Activated CD4-positive, alpha-beta T cell treated with anti-CD3 and anti-CD28 coated beads for 24 hours (primary cell): Measurements from ENCODE around the gene EMX1.

Experiments
- DNase-seq, 2 donors: peaks; one replicate each; pipeline ENCODE4 v3.0.0-alpha.2; 2020; ENCODE audit warnings: low read depth in 2 of 2

Gene EMX1

DNA sequence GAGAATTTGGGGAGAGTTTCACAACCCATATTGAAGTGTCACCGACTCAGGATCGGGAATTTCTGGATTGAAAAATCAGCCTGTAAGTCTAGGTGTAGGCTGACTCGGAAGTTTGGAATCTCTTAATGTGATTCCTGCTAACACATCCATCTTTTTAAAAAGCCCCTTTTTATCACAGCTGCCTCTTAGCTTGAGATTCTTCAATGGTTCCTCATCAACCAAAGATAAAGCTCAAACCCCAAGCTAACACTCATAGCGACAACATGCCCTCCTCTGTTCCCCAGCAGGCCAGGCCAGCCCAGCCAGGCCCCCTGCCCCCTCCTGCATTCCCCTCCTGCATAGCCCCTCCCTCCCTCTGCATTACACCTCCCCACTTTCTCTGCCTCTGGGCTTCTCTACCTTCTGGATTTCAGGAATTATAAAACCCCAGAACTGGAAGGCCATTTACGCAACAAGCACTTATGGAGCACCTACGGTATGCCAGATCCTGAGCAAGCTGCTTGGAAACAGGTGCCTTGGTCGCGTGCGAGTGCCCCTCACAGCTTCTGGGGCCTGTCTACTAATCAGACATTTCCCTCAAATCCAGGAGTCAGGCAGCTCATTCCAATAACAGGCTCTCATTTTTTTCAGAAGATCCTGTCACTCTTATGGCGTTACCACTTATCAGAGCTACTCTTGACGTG, 63.4 kb downstream of the EMX1 start:
- DNase-seq, result no peak

DNA sequence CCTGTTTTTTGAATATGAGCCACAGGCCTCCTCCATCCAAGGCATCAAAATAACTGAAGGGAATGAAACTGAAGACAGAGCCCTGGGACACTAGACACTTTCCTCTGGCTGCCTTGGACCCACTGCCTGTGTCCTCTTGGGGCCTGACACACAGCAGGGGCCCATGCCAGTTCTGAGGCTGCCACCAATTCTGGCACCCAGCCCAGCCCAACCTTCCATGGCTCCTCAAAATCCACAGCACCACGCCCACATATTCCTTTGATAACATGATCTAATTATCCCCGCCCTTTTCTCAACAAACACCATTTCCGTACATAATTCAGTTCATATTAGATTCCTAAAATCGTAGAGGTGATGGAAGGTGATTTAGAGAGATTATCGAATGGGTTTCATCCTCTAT, 64.2 kb downstream of the EMX1 start:
- DNase-seq, result no peak

DNA sequence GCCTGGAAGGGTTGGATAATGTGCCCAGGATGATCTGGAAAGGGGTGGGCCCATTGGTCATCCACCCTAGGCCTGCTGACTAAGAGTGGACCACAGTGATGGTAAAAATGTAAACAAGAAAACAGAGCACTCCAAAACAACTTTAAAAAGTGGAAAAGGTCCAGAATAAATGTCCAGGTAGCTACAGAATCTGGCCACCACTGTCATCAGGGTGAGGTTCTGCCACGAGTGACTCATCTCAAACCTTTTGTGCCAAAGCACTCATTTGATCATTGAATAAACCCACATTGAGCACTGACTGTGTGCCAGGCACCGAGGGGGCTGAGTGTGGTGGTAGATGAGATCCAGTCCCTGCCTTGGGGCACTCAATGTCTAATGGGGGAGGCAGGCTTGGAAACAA, 64.9 kb downstream of the EMX1 start:
- no peak for DNase-seq

DNA sequence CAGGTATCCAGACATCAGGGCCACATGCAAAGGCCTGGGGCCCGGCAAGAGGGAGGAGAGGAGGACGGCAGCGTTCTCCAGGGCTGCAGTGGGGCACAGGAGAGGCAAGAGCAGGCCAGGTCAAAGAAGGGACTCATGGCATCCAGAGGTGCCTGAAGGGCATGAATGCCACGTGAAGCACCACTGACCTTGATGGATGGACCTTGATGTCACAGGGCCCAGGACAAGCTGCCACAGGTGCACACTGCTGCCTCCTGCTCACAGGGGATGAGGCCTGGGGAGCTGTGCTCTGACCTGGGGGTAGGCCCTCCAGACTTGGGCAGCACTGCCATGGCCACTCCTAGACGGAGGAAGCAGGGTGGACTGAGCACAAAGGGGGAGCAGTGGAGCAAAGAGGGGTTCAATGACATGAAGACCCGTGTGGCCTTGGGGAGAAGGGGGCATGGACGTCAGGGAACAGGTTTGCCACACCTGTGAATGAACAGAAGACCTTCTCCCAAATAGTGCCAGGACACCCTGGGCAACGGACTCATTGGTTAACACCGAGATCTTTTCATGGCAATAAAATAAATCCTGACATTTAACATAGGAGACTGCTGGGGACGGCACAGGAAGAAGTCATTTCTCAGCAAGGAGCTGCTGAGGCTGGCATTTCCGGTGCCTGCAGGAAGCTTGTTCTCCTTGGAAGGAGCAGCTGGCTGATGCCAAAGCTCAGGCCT, 65.6 kb downstream of the EMX1 start:
- no peak for DNase-seq

DNA sequence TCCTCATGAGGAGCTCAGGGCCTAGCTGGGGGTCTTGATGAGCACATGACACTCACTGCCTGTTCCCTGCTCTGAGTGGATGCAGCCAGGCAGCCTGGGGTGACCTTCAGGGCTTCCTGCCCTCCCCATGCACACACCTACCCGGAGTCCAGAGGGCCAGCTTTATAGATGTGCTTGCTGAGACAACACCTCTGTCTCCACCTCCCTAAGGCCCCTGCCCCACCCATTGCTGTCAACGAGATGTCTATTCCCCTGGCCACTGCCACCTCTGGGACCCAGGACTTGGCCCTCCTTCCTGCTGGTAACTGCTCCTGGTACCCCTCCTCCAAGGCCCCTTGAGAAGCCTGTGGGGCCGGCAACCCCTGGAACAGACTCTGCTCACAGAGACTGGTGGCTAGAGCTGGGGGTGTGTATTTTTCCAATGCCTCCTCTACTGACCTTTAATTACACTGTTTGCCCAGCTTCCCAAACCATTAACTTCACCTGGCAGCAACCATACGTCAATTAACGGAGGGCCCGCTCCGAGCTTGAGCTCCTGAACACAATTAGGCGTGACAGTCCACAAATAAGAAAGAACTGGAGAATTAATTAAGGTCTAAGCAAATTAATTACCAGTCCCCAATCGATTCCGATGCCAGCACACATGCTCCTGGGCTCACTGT, 66.3 kb downstream of the EMX1 start:
- DNase-seq, result no peak

DNA sequence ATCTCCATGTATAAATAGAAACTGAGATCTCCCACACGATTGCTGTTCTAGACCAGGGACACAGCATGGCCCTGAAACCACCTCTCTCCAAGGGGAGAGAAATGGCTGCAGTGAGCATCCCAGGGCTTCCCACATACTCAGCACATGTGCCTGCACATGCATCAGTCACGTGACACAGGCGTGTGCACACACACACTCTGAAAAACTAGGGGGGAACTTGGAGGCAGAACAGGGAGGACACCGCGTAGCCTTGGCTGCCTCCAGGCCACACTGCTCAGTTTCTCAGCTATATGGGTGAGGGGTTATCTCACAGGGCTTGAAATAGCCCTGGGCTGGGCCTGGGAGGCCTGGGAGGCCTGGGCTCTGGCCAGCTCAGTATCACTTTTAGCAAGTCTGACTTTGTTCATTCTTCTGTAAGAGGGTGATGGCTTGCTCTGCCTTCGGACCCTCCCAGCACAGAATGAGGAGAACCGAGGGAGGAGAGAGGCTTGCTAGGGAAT, 66.9 kb downstream of the EMX1 start:
- no peak for DNase-seq
